Caco-2 (cell line): ENCODE data around the gene NOS1AP. TPM values are rescaled to one million over a fixed set of nuclear protein-coding genes. Genes with fewer than 3 reads are reported as not detected.

Experiments used
- BruUV-seq: library from RNA; stranded (reverse); fragments of 400-500 nt; replicated peaks from 2 replicates; lab custom pipeline; 2021; lab: Mats Ljungman, UMichigan
- CTCF ChIA-PET: fragments of 300-600 bp; sonication (Branson Sonifier 250); formaldehyde crosslinking; loops from one replicate; lab custom pipeline; 2022; ENCODE audit warnings: antibody characterized with exemption; lab: Charles Lee
- POLR2A ChIA-PET: fragments of 300-600 bp; sonication (Branson Sonifier 250); formaldehyde crosslinking; loops from one replicate; lab custom pipeline; 2022; ENCODE audit warnings: antibody characterized with exemption; lab: Charles Lee
- DNase-seq, 2 experiments: peaks; one replicate each; pipeline versions ENCODE4 v3.0.0 to v3.0.0-alpha.2; 2020 to 2022
- H3K27me3 ChIP-seq: replicated peaks from 2 replicates; pipeline ENCODE4 v1.6.0; 2011; ENCODE audit warnings: low read length; ENCODE audit not compliant: control insufficient read depth, insufficient read depth
- H3K36me3 ChIP-seq: 2 replicates; pipeline ENCODE4 v1.5.1; 2011; ENCODE audit warnings: low read length; ENCODE audit not compliant: control insufficient read depth, insufficient read depth
- H3K4me1 ChIP-seq: fragments of 250-450 bp; sonication (Bioruptor Pico); 2 replicates; pipeline ENCODE4 v1.5.1; 2020; ENCODE audit warnings: mild to moderate bottlenecking
- H3K4me3 ChIP-seq: 2 replicates; pipeline ENCODE4 v1.5.1; 2011; ENCODE audit warnings: low read depth, mild to moderate bottlenecking, control low read depth, low read length
- H3K9me3 ChIP-seq: fragments of 250-450 bp; sonication (Bioruptor Pico); 2 replicates; pipeline ENCODE4 v1.5.1; 2020; ENCODE audit warnings: mild to moderate bottlenecking, moderate library complexity
- H3K27ac Mint-ChIP-seq: one replicate; pipeline ENCODE4 v1.8.0; 2022; ENCODE audit warnings: mixed read lengths; ENCODE audit not compliant: unreplicated experiment
- H3K27me3 Mint-ChIP-seq: one replicate; pipeline ENCODE4 v1.8.0; 2022; ENCODE audit warnings: mixed read lengths; ENCODE audit not compliant: insufficient read depth, unreplicated experiment
- H3K36me3 Mint-ChIP-seq: one replicate; pipeline ENCODE4 v1.8.0; 2022; ENCODE audit warnings: mild to moderate bottlenecking, mixed read lengths; ENCODE audit not compliant: insufficient read depth, unreplicated experiment
- H3K4me1 Mint-ChIP-seq: one replicate; pipeline ENCODE4 v1.8.0; 2022; ENCODE audit warnings: low read depth, mixed read lengths; ENCODE audit not compliant: unreplicated experiment
- H3K4me3 Mint-ChIP-seq: one replicate; pipeline ENCODE4 v1.8.0; 2022; ENCODE audit warnings: mild to moderate bottlenecking, moderate library complexity, mixed read lengths; ENCODE audit not compliant: unreplicated experiment
- H3K9me3 Mint-ChIP-seq: one replicate; pipeline ENCODE4 v1.8.0; 2022; ENCODE audit warnings: mixed read lengths; ENCODE audit not compliant: unreplicated experiment
- CTCF ChIP-seq, 2 experiments: fragments of 200-600 bp in 1 of 2; IDR thresholded peaks; 1 replicate in 1 of 2; 2 replicates in 1 of 2; pipeline versions ENCODE4 v1.5.1 to v1.8.0; 2011 to 2022; ENCODE audit warnings: antibody characterized with exemption in 1 of 2, control low read depth in 1 of 2, inconsistent platforms in 1 of 2, low read depth in 1 of 2, low read length in 1 of 2, mild to moderate bottlenecking in 1 of 2, moderate library complexity in 1 of 2; ENCODE audit not compliant: insufficient read depth in 1 of 2, severe bottlenecking in 1 of 2, unreplicated experiment in 1 of 2
- intact Hi-C: fragments of 100-400 bp; cut with micrococcal nuclease; formaldehyde crosslinking; loops from one replicate; pipeline ENCODE4 v1.10.0; 2022; ENCODE audit not compliant: unreplicated experiment
- total RNA-seq: library from RNA; stranded (reverse); gene quantifications from 2 replicates; pipeline ENCODE4 v1.2.3, GENCODE V29; 2022

Gene NOS1AP
- total RNA-seq, 1 experiment from 2014 or later, result 5.5 TPM

GRCh38 chr1:162178432-162178831 lies 108.9 kb downstream of the NOS1AP start:
- Mint-ChIP-seq H3K9me3 (no peaks in the 10 kb centered on the region), H3K27me3 (no peaks in the 10 kb centered on the region), H3K27ac (no peak overlapping the region), H3K36me3 (no peaks in the 10 kb centered on the region), H3K4me1 (peaks cover 14% of the 10 kb centered on the region), H3K4me3 (no peak overlapping the region)
- ChIA-PET POLR2A (no interaction called here), CTCF (no interaction called here)
- no peaks in the 10 kb centered on the region for H3K27me3 ChIP-seq
- no peaks in the 10 kb centered on the region for H3K9me3 ChIP-seq
- intact Hi-C loops, result no loop called here
- H3K4me3 ChIP-seq, result no peak overlapping the region
- no peaks in the 10 kb centered on the region for H3K4me1 ChIP-seq
- no peak for TF ChIP-seq CTCF (IDR thresholded peaks at IDR 0.05; ENCODE audit: insufficient read depth in 1 of 2, low read depth in 1 of 2, low read length in 1 of 2, severe bottlenecking in 1 of 2, unreplicated experiment in 1 of 2)
- no peaks in the 10 kb centered on the region for H3K36me3 ChIP-seq
- no peak for DNase-seq
- BruUV-seq, result no TSS peak

GRCh38 chr1:162179121-162179520 lies 109.6 kb downstream of the NOS1AP start:
- Mint-ChIP-seq H3K36me3 (no peaks in the 10 kb centered on the region), H3K4me3 (no peak overlapping the region), H3K27me3 (no peaks in the 10 kb centered on the region), H3K4me1 (peaks cover 14% of the 10 kb centered on the region), H3K27ac (no peak overlapping the region), H3K9me3 (no peaks in the 10 kb centered on the region)
- Histone ChIP-seq H3K4me3 (no peak overlapping the region), H3K9me3 (no peaks in the 10 kb centered on the region), H3K4me1 (no peaks in the 10 kb centered on the region), H3K27me3 (no peaks in the 10 kb centered on the region), H3K36me3 (no peaks in the 10 kb centered on the region)
- DNase-seq, result no peak
- intact Hi-C loops, result no loop called here
- TF ChIP-seq CTCF (IDR thresholded peaks at IDR 0.05; ENCODE audit: insufficient read depth in 1 of 2, low read depth in 1 of 2, low read length in 1 of 2, severe bottlenecking in 1 of 2, unreplicated experiment in 1 of 2), result no peak
- POLR2A ChIA-PET, result no interaction called here
- CTCF ChIA-PET, result no interaction called here
- no TSS peak for BruUV-seq

- H3K4me3 ChIP-seq, result no peak overlapping the region
Measured at GRCh38 chr1:162180813-162181212, 111.3 kb downstream of the NOS1AP start.

More at GRCh38 chr1:162180813-162181212, 111.3 kb downstream of the NOS1AP start:
- H3K9me3 Mint-ChIP-seq, result no peaks in the 10 kb centered on the region
- TF ChIP-seq CTCF (IDR thresholded peaks at IDR 0.05; ENCODE audit: insufficient read depth in 1 of 2, low read depth in 1 of 2, low read length in 1 of 2, severe bottlenecking in 1 of 2, unreplicated experiment in 1 of 2), result no peak
- intact Hi-C loops, result no loop called here
- no peaks in the 10 kb centered on the region for H3K36me3 Mint-ChIP-seq
- H3K4me1 ChIP-seq, result peaks cover 8% of the 10 kb centered on the region; the same call in 1 of the 2 replicates
- H3K27me3 ChIP-seq, result no peaks in the 10 kb centered on the region
- ChIA-PET POLR2A (no interaction called here), CTCF (no interaction called here)
- peaks cover 13% of the 10 kb centered on the region for H3K4me1 Mint-ChIP-seq
- no peaks in the 10 kb centered on the region for H3K27me3 Mint-ChIP-seq
- H3K36me3 ChIP-seq, result no peaks in the 10 kb centered on the region
- H3K27ac Mint-ChIP-seq, result no peak overlapping the region
- no peak for DNase-seq
- no TSS peak for BruUV-seq
- no peaks in the 10 kb centered on the region for H3K9me3 ChIP-seq
- H3K4me3 Mint-ChIP-seq, result no peak overlapping the region
